ENCODE measurements around the gene APBA2. TPM values are rescaled to one million over a fixed set of nuclear protein-coding genes. Genes with fewer than 3 reads are reported as not detected.

APBA2 gene
- total RNA-seq, 1 experiment from 2014 or later = 0.31 TPM

DNA sequence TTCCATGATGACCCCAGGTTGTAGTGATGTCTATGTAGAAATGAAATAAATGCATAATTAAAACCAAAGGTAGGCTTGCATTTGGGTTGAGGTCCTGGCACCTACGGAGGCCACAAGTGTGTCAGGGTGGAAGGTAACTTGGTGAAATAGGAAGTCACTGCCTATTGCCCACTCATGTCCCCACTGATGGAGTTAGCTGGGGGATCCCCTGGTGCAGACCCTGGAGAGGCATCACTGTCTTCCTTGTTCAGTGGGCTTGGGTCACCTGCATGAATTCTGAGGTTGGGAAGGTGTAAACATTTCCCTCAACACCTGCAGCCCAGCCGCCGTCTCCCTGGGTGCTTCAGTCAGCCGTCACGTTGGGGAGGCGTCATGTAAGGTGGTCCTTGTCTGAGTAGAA, 97.1 kb downstream of the APBA2 start:
- Histone ChIP-seq H3K36me3 (ENCODE audit: control insufficient read depth, insufficient read depth, low read length) (no peaks in the 10 kb centered on the region), H3K27ac (ENCODE audit: low read length) (no peak overlapping the region), H3K9me3 (ENCODE audit: control insufficient read depth, insufficient read depth, low read depth, low read length) (no peaks in the 10 kb centered on the region), H3K4me3 (ENCODE audit: low read depth in 2 of 2, low read length in 2 of 2) (no peak overlapping the region), H3K4me1 (ENCODE audit: control insufficient read depth, insufficient read depth, low read length) (no peaks in the 10 kb centered on the region), H3K27me3 (ENCODE audit: control insufficient read depth, insufficient read depth, low read length) (no peaks in the 10 kb centered on the region)
- ATAC-seq = no peak
- ChIA-PET CTCF (no interaction called here), POLR2A (no interaction called here)
- intact Hi-C loops (cut with micrococcal nuclease; ENCODE audit: unreplicated experiment) = no loop called here
- TF ChIP-seq, protein P1, sequence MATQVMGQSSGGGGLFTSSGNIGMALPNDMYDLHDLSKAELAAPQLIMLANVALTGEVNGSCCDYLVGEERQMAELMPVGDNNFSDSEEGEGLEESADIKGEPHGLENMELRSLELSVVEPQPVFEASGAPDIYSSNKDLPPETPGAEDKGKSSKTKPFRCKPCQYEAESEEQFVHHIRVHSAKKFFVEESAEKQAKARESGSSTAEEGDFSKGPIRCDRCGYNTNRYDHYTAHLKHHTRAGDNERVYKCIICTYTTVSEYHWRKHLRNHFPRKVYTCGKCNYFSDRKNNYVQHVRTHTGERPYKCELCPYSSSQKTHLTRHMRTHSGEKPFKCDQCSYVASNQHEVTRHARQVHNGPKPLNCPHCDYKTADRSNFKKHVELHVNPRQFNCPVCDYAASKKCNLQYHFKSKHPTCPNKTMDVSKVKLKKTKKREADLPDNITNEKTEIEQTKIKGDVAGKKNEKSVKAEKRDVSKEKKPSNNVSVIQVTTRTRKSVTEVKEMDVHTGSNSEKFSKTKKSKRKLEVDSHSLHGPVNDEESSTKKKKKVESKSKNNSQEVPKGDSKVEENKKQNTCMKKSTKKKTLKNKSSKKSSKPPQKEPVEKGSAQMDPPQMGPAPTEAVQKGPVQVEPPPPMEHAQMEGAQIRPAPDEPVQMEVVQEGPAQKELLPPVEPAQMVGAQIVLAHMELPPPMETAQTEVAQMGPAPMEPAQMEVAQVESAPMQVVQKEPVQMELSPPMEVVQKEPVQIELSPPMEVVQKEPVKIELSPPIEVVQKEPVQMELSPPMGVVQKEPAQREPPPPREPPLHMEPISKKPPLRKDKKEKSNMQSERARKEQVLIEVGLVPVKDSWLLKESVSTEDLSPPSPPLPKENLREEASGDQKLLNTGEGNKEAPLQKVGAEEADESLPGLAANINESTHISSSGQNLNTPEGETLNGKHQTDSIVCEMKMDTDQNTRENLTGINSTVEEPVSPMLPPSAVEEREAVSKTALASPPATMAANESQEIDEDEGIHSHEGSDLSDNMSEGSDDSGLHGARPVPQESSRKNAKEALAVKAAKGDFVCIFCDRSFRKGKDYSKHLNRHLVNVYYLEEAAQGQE (IDR thresholded peaks at IDR 0.05; ENCODE audit: insufficient read depth in 1 of 2, low read depth in 2 of 2, low read length in 1 of 2) = no peak
- TF ChIP-seq, protein P2, sequence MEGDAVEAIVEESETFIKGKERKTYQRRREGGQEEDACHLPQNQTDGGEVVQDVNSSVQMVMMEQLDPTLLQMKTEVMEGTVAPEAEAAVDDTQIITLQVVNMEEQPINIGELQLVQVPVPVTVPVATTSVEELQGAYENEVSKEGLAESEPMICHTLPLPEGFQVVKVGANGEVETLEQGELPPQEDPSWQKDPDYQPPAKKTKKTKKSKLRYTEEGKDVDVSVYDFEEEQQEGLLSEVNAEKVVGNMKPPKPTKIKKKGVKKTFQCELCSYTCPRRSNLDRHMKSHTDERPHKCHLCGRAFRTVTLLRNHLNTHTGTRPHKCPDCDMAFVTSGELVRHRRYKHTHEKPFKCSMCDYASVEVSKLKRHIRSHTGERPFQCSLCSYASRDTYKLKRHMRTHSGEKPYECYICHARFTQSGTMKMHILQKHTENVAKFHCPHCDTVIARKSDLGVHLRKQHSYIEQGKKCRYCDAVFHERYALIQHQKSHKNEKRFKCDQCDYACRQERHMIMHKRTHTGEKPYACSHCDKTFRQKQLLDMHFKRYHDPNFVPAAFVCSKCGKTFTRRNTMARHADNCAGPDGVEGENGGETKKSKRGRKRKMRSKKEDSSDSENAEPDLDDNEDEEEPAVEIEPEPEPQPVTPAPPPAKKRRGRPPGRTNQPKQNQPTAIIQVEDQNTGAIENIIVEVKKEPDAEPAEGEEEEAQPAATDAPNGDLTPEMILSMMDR (IDR thresholded peaks at IDR 0.05) = no peak
- no peak for TF ChIP-seq TCF7L2 (IDR thresholded peaks at IDR 0.05; ENCODE audit: low read depth, low read length)
- no peak for TF ChIP-seq POLR2AphosphoS5 (IDR thresholded peaks at IDR 0.05; ENCODE audit: low read depth, low read length)
- no peak for TF ChIP-seq SIN3A (IDR thresholded peaks at IDR 0.05; ENCODE audit: borderline replicate concordance, insufficient read depth, low read depth, low read length)
- in situ Hi-C loops (cut with HindIII; ENCODE audit: low pct_unique_long_range_greater_than_20kb, low sequenced_read_pairs) = no loop called here
- no peak for DNase-seq (ENCODE audit: low read depth, low spot score)
- BruUV-seq (replicated peaks) = no TSS peak

DNA sequence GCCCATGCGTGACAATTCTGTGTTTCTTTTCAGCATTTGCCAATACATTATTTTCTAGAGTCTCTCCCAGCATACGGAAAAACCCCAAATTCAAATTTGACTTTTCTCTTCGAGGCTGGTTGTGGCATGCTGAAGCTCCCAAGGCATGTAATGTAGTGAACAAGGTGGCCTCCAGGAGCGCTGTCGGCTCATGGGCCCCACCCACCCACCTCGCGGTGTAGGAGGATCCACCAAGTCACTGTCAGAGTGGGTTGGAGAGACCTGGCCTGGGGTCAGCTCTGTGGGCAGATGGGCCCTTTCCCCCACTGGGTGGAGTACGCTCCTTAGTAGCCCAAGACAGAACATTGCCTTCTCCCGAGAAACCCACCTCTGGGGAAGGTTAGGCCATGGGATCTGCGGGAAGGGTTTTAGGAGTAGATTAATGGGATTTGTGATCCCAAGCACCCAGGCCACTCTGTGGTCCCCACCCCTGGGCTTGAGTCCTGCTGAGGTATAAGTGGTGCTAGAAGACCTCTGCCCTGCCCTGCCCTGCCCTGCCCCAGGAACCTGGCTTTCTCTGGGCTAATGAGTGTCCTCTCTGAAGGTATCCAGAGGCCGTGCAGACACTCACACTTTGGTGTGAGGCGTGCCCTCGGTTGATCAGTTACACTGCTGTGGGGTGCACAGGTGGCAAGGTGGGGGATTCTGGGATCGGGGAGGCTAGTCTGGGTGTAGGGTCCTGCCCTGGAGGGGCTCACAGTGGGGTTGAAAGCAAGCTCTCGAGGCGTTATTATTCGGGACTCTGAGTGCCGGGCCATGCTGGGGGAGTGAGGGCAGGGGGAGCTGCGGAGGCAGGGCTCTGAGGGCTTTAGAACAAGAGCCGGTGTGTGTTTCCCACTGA, 97.9 kb downstream of the APBA2 start:
- H3K4me3 ChIP-seq (ENCODE audit: low read depth in 2 of 2, low read length in 2 of 2) = no peak overlapping the region
- H3K36me3 ChIP-seq (ENCODE audit: control insufficient read depth, insufficient read depth, low read length) = no peaks in the 10 kb centered on the region
- ATAC-seq (no peak), DNase-seq (ENCODE audit: low read depth, low spot score) (no peak)
- H3K27me3 ChIP-seq (ENCODE audit: control insufficient read depth, insufficient read depth, low read length) = no peaks in the 10 kb centered on the region
- no peaks in the 10 kb centered on the region for H3K9me3 ChIP-seq (ENCODE audit: control insufficient read depth, insufficient read depth, low read depth, low read length)
- TF ChIP-seq SIN3A (IDR thresholded peaks at IDR 0.05; ENCODE audit: borderline replicate concordance, insufficient read depth, low read depth, low read length) (no peak), POLR2AphosphoS5 (IDR thresholded peaks at IDR 0.05; ENCODE audit: low read depth, low read length) (no peak), TCF7L2 (IDR thresholded peaks at IDR 0.05; ENCODE audit: low read depth, low read length) (no peak)
- TF ChIP-seq, protein P1 (IDR thresholded peaks at IDR 0.05; ENCODE audit: insufficient read depth in 1 of 2, low read depth in 2 of 2, low read length in 1 of 2) = no peak
- TF ChIP-seq, protein P2 (IDR thresholded peaks at IDR 0.05) = no peak
- ChIA-PET POLR2A (no interaction called here), CTCF (no interaction called here)
- in situ Hi-C loops (cut with HindIII; ENCODE audit: low pct_unique_long_range_greater_than_20kb, low sequenced_read_pairs) (no loop called here), intact Hi-C loops (cut with micrococcal nuclease; ENCODE audit: unreplicated experiment) (no loop called here)
- no peak overlapping the region for H3K27ac ChIP-seq (ENCODE audit: low read length)
- no TSS peak for BruUV-seq (replicated peaks)
- no peaks in the 10 kb centered on the region for H3K4me1 ChIP-seq (ENCODE audit: control insufficient read depth, insufficient read depth, low read length)
